Measurements from ENCODE around the gene ALK. TPM values are rescaled to one million over a fixed set of nuclear protein-coding genes. Genes with fewer than 3 reads are reported as not detected.

ALK gene
- total and polyA plus RNA-seq, 2 experiments from 2014 or later = 0.35 TPM; not detected in 1

DNA sequence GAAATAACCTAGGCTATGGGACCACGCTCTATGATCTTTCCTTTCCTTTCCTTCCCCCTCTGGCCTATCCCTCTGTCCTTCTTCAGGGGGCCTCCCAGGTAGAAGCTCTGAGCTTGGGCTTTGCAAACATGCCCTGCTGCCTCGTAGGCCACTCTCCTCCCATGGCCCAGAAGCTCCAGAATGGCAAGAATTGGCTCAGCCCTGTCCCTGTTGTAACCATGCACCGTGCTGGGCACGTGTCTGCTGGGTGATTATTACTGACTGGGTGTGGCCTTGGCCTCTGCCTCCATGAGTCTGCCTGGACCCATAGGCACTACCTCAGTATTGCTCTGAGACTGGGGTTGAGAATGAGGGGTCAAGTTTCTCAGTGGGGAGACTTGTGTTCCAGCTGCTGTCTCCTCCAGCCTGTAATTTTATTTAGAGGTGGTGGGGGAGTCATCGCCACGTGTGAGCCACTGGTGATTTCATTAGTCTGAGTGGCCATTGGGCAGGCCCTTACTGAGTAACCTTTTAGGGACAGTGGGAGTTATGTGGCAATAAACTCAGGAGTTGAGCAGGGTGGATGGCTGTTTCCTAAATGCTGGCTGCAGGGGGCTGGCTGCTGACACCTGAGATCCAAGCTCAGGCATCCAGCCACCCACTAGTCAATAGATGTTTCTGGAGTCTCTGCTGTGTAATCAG lies 648.2 kb downstream of the ALK start:
- Mint-ChIP-seq H3K4me1 (peaks cover 18% of the 10 kb centered on the region), H3K4me3 (no peak overlapping the region), H3K27ac (no peak overlapping the region), H3K9me3 (no peaks in the 10 kb centered on the region), H3K27me3 (ENCODE audit: insufficient read depth, low read depth, poor library complexity) (no peaks in the 10 kb centered on the region), H3K36me3 (ENCODE audit: low read depth) (no peaks in the 10 kb centered on the region)
- Histone ChIP-seq H3K36me3 (ENCODE audit: insufficient read depth) (no peaks in the 10 kb centered on the region), H3K27ac (ENCODE audit: low read depth) (no peak overlapping the region), H4K20me1 (replicated peaks; ENCODE audit: insufficient read depth) (no peaks in the 10 kb centered on the region), H3F3A (replicated peaks; ENCODE audit: low read depth) (no peaks in the 10 kb centered on the region), H3K27me3 (ENCODE audit: insufficient read depth) (no peaks in the 10 kb centered on the region), H3K4me3 (no peak overlapping the region), H3K4me2 (no peak overlapping the region), H2AFZ (no peak overlapping the region; the same call in 1 of the 2 replicates), H3K9me2 (ENCODE audit: insufficient read depth) (no peaks in the 10 kb centered on the region), H3K79me2 (replicated peaks; ENCODE audit: insufficient read depth) (no peaks in the 10 kb centered on the region), H3K4me1 (ENCODE audit: insufficient read depth) (no peaks in the 10 kb centered on the region)
- ATAC-seq = no peak
- TF ChIP-seq, protein P1, sequence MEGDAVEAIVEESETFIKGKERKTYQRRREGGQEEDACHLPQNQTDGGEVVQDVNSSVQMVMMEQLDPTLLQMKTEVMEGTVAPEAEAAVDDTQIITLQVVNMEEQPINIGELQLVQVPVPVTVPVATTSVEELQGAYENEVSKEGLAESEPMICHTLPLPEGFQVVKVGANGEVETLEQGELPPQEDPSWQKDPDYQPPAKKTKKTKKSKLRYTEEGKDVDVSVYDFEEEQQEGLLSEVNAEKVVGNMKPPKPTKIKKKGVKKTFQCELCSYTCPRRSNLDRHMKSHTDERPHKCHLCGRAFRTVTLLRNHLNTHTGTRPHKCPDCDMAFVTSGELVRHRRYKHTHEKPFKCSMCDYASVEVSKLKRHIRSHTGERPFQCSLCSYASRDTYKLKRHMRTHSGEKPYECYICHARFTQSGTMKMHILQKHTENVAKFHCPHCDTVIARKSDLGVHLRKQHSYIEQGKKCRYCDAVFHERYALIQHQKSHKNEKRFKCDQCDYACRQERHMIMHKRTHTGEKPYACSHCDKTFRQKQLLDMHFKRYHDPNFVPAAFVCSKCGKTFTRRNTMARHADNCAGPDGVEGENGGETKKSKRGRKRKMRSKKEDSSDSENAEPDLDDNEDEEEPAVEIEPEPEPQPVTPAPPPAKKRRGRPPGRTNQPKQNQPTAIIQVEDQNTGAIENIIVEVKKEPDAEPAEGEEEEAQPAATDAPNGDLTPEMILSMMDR (conservative IDR thresholded peaks at IDR 0.05; ENCODE audit: low read depth in 2 of 2) = no peak
- no peak for TF ChIP-seq ZNF331 (CRISPR knock-in tag; IDR thresholded peaks at IDR 0.05; ENCODE audit: low read depth)
- no peak for TF ChIP-seq STAT1 (IDR thresholded peaks at IDR 0.05; ENCODE audit: unreplicated experiment)
- no peak for TF ChIP-seq EZH2phosphoT487 (IDR thresholded peaks at IDR 0.05; ENCODE audit: unreplicated experiment)
- TF ChIP-seq POLR2AphosphoS5 (IDR thresholded peaks at IDR 0.05; ENCODE audit: low read depth) = no peak
- TF ChIP-seq, protein P2, sequence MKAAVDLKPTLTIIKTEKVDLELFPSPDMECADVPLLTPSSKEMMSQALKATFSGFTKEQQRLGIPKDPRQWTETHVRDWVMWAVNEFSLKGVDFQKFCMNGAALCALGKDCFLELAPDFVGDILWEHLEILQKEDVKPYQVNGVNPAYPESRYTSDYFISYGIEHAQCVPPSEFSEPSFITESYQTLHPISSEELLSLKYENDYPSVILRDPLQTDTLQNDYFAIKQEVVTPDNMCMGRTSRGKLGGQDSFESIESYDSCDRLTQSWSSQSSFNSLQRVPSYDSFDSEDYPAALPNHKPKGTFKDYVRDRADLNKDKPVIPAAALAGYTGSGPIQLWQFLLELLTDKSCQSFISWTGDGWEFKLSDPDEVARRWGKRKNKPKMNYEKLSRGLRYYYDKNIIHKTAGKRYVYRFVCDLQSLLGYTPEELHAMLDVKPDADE (IDR thresholded peaks at IDR 0.05) = no peak
- no peak for TF ChIP-seq CREB1 (CRISPR knock-in tag; IDR thresholded peaks at IDR 0.05; ENCODE audit: low read depth)
- TF ChIP-seq, protein P3, sequence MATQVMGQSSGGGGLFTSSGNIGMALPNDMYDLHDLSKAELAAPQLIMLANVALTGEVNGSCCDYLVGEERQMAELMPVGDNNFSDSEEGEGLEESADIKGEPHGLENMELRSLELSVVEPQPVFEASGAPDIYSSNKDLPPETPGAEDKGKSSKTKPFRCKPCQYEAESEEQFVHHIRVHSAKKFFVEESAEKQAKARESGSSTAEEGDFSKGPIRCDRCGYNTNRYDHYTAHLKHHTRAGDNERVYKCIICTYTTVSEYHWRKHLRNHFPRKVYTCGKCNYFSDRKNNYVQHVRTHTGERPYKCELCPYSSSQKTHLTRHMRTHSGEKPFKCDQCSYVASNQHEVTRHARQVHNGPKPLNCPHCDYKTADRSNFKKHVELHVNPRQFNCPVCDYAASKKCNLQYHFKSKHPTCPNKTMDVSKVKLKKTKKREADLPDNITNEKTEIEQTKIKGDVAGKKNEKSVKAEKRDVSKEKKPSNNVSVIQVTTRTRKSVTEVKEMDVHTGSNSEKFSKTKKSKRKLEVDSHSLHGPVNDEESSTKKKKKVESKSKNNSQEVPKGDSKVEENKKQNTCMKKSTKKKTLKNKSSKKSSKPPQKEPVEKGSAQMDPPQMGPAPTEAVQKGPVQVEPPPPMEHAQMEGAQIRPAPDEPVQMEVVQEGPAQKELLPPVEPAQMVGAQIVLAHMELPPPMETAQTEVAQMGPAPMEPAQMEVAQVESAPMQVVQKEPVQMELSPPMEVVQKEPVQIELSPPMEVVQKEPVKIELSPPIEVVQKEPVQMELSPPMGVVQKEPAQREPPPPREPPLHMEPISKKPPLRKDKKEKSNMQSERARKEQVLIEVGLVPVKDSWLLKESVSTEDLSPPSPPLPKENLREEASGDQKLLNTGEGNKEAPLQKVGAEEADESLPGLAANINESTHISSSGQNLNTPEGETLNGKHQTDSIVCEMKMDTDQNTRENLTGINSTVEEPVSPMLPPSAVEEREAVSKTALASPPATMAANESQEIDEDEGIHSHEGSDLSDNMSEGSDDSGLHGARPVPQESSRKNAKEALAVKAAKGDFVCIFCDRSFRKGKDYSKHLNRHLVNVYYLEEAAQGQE (IDR thresholded peaks at IDR 0.05; ENCODE audit: unreplicated experiment) = no peak
- no peak for TF ChIP-seq JUNB (IDR thresholded peaks at IDR 0.05; ENCODE audit: unreplicated experiment)
- TF ChIP-seq, protein P4, sequence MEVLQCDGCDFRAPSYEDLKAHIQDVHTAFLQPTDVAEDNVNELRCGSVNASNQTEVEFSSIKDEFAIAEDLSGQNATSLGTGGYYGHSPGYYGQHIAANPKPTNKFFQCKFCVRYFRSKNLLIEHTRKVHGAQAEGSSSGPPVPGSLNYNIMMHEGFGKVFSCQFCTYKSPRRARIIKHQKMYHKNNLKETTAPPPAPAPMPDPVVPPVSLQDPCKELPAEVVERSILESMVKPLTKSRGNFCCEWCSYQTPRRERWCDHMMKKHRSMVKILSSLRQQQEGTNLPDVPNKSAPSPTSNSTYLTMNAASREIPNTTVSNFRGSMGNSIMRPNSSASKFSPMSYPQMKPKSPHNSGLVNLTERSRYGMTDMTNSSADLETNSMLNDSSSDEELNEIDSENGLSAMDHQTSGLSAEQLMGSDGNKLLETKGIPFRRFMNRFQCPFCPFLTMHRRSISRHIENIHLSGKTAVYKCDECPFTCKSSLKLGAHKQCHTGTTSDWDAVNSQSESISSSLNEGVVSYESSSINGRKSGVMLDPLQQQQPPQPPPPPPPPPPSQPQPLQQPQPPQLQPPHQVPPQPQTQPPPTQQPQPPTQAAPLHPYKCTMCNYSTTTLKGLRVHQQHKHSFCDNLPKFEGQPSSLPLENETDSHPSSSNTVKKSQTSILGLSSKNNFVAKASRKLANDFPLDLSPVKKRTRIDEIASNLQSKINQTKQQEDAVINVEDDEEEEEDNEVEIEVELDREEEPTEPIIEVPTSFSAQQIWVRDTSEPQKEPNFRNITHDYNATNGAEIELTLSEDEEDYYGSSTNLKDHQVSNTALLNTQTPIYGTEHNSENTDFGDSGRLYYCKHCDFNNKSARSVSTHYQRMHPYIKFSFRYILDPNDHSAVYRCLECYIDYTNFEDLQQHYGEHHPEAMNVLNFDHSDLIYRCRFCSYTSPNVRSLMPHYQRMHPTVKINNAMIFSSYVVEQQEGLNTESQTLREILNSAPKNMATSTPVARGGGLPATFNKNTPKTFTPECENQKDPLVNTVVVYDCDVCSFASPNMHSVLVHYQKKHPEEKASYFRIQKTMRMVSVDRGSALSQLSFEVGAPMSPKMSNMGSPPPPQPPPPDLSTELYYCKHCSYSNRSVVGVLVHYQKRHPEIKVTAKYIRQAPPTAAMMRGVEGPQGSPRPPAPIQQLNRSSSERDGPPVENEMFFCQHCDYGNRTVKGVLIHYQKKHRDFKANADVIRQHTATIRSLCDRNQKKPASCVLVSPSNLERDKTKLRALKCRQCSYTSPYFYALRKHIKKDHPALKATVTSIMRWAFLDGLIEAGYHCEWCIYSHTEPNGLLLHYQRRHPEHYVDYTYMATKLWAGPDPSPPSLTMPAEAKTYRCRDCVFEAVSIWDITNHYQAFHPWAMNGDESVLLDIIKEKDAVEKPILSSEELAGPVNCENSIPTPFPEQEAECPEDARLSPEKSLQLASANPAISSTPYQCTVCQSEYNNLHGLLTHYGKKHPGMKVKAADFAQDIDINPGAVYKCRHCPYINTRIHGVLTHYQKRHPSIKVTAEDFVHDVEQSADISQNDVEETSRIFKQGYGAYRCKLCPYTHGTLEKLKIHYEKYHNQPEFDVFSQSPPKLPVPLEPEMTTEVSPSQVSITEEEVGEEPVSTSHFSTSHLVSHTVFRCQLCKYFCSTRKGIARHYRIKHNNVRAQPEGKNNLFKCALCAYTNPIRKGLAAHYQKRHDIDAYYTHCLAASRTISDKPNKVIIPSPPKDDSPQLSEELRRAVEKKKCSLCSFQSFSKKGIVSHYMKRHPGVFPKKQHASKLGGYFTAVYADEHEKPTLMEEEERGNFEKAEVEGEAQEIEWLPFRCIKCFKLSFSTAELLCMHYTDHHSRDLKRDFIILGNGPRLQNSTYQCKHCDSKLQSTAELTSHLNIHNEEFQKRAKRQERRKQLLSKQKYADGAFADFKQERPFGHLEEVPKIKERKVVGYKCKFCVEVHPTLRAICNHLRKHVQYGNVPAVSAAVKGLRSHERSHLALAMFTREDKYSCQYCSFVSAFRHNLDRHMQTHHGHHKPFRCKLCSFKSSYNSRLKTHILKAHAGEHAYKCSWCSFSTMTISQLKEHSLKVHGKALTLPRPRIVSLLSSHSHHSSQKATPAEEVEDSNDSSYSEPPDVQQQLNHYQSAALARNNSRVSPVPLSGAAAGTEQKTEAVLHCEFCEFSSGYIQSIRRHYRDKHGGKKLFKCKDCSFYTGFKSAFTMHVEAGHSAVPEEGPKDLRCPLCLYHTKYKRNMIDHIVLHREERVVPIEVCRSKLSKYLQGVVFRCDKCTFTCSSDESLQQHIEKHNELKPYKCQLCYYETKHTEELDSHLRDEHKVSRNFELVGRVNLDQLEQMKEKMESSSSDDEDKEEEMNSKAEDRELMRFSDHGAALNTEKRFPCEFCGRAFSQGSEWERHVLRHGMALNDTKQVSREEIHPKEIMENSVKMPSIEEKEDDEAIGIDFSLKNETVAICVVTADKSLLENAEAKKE (CRISPR knock-in tag; IDR thresholded peaks at IDR 0.05) = no peak
- no peak for TF ChIP-seq NANOG (IDR thresholded peaks at IDR 0.05; ENCODE audit: borderline replicate concordance)
- no peak for TF ChIP-seq EZH2 (IDR thresholded peaks at IDR 0.05; ENCODE audit: low read depth, unreplicated experiment)
- TF ChIP-seq ZNF114 (CRISPR knock-in tag; IDR thresholded peaks at IDR 0.05) = no peak
- no peak for DNase-seq (ENCODE audit: low spot score)
